B cell (primary cell): ENCODE measurements around the gene MAD2L1BP. TPM values are rescaled to one million over a fixed set of nuclear protein-coding genes. Genes with fewer than 3 reads are reported as not detected.

Source experiments
- ATAC-seq: fragments of 200-7000 bp; cut with Tn5 transposase; one replicate; pipeline ENCODE4 v1.10.0; 2021; ENCODE audit warnings: low read depth, mild to moderate bottlenecking, moderate number of reproducible peaks, moderate library complexity
- CTCF ChIA-PET: fragments of 350-600 bp; sonication (Branson Sonifier 250); formaldehyde crosslinking; loops from one replicate; lab custom pipeline; 2021; ENCODE audit warnings: antibody characterized with exemption, inconsistent platforms; lab: Charles Lee
- POLR2A ChIA-PET: fragments of 350-600 bp; sonication (Branson Sonifier 250); formaldehyde crosslinking; loops from one replicate; lab custom pipeline; 2021; ENCODE audit warnings: antibody characterized with exemption; lab: Charles Lee
- DNase-seq: peaks from one replicate; pipeline ENCODE4 v3.0.0; 2013
- H2AFZ ChIP-seq: 2 replicates; pipeline ENCODE4 v1.6.1; 2012; ENCODE audit warnings: mild to moderate bottlenecking, low read depth, low read length; ENCODE audit not compliant: insufficient read depth, poor library complexity, severe bottlenecking
- H3K27ac ChIP-seq, 2 donors: 1 replicate in 1 of 2; 2 replicates in 1 of 2; pipeline ENCODE4 v1.5.1; 2012 to 2013; ENCODE audit warnings: low read length in 2 of 2, mild to moderate bottlenecking in 2 of 2, moderate library complexity in 1 of 2
- H3K27me3 ChIP-seq, 4 experiments: fragments of 200-600 bp in 1 of 4; sonication (generic) in 1 of 4; replicated peaks in 1 of 4; 1 replicate in 2 of 4; 2 replicates in 2 of 4; pipeline versions ENCODE4 v1.6.1 to v1.7.0; 2013 to 2016; ENCODE audit warnings: low read length in 3 of 4, mild to moderate bottlenecking in 2 of 4, mixed read lengths in 1 of 4, moderate library complexity in 1 of 4; ENCODE audit not compliant: insufficient read depth in 4 of 4, control insufficient read depth in 3 of 4; ENCODE audit errors: control extremely low read depth in 1 of 4
- H3K36me3 ChIP-seq, 2 experiments: replicated peaks in 1 of 2; 1 replicate in 1 of 2; 2 replicates in 1 of 2; pipeline versions ENCODE4 v1.6.1 to v1.7.1; 2013; ENCODE audit warnings: low read length in 1 of 2; ENCODE audit not compliant: insufficient read depth in 2 of 2, control insufficient read depth in 1 of 2; ENCODE audit errors: control extremely low read depth in 1 of 2, extremely low read depth in 1 of 2
- H3K4me1 ChIP-seq, 2 donors: fragments of 200-600 bp in 1 of 2; sonication (generic) in 1 of 2; 1 replicate in 1 of 2; 2 replicates in 1 of 2; pipeline versions ENCODE4 v1.5.1 to v1.6.1; 2013 to 2017; ENCODE audit warnings: low read length in 2 of 2; ENCODE audit not compliant: control insufficient read depth in 2 of 2, insufficient read depth in 2 of 2
- H3K4me2 ChIP-seq: replicated peaks from 2 replicates; pipeline ENCODE3; 2012; ENCODE audit warnings: mild to moderate bottlenecking, low read depth, low read length; ENCODE audit not compliant: poor library complexity, severe bottlenecking
- H3K4me3 ChIP-seq, 5 experiments: fragments of 200-600 bp in 1 of 5; sonication (generic) in 1 of 5; 1 replicate in 3 of 5; 2 replicates in 2 of 5; pipeline versions ENCODE4 v1.5.1 to v1.7.0; 2011 to 2016; ENCODE audit warnings: low read length in 4 of 5, mild to moderate bottlenecking in 4 of 5, low read depth in 2 of 5, control low read depth in 1 of 5, moderate library complexity in 1 of 5; ENCODE audit not compliant: insufficient read depth in 1 of 5; ENCODE audit errors: control extremely low read depth in 1 of 5, extremely low read depth in 1 of 5
- H3K79me2 ChIP-seq: fragments of 200-600 bp; sonication (generic); one replicate; pipeline ENCODE4 v1.6.0; 2016; ENCODE audit warnings: low read length; ENCODE audit not compliant: control insufficient read depth, insufficient read depth
- H3K9ac ChIP-seq: fragments of 200-600 bp; sonication (generic); 2 replicates; pipeline ENCODE4 v1.6.1; 2017; ENCODE audit warnings: mild to moderate bottlenecking, low read length, moderate library complexity
- H3K9me3 ChIP-seq, 3 donors: one replicate each; pipeline versions ENCODE4 v1.6.1 to v1.7.1; 2013; ENCODE audit warnings: low read length in 2 of 3; ENCODE audit not compliant: control insufficient read depth in 2 of 3, insufficient read depth in 1 of 3; ENCODE audit errors: control extremely low read depth in 1 of 3
- H4K20me1 ChIP-seq: 2 replicates; pipeline ENCODE4 v1.6.0; 2012; ENCODE audit warnings: mild to moderate bottlenecking, low read length; ENCODE audit not compliant: insufficient read depth, control insufficient read depth, poor library complexity, severe bottlenecking
- H3K27ac Mint-ChIP-seq: one replicate; pipeline ENCODE4 v1.8.0; 2021; ENCODE audit warnings: mixed read lengths
- H3K27me3 Mint-ChIP-seq: one replicate; pipeline ENCODE4 v1.8.0; 2021; ENCODE audit warnings: mixed read lengths
- H3K4me1 Mint-ChIP-seq: one replicate; pipeline ENCODE4 v1.8.0; 2021; ENCODE audit warnings: mixed read lengths
- H3K4me3 Mint-ChIP-seq: one replicate; pipeline ENCODE4 v1.8.0; 2021; ENCODE audit warnings: mixed read lengths
- H3K9me3 Mint-ChIP-seq: one replicate; pipeline ENCODE4 v1.8.0; 2022; ENCODE audit warnings: mixed read lengths; ENCODE audit not compliant: insufficient read depth
- CTCF ChIP-seq: fragments of 200-600 bp; IDR thresholded peaks from one replicate; pipeline ENCODE4 v1.8.0; 2022; ENCODE audit warnings: antibody characterized with exemption, mild to moderate bottlenecking
- EZH2 ChIP-seq: IDR thresholded peaks from 2 replicates; pipeline ENCODE4 v1.6.1; 2012; ENCODE audit warnings: borderline replicate concordance, low read depth, mild to moderate bottlenecking, moderate library complexity, low read length; ENCODE audit not compliant: insufficient read depth, poor library complexity, severe bottlenecking
- WGBS: methylation state at CpG from one replicate; pipeline ENCODE4 v1.1.5; 2013; ENCODE audit warnings: missing lambda C conversion rate; ENCODE audit not compliant: insufficient coverage; 5-methylcytosine and 5-hydroxymethylcytosine counted together
- intact Hi-C: fragments of 100-400 bp; cut with micrococcal nuclease; formaldehyde crosslinking; loops from one replicate; pipeline ENCODE4 v1.10.0; 2022
- polyA plus RNA-seq: library from polyadenylated mRNA; depleted of rRNA; stranded (reverse); fragments of >200 nt; gene quantifications from 2 replicates; pipeline ENCODE4 v1.2.3, GENCODE V29; 2012
- total RNA-seq, 2 donors: library from RNA; stranded (reverse); fragments of 120-200 nt in 1 of 2; gene quantifications; 1 replicate in 1 of 2; 2 replicates in 1 of 2; pipeline versions ENCODE4 v1.2.3 to v1.2.4, GENCODE V29; 2013 to 2022

MAD2L1BP gene
- total and polyA plus RNA-seq, 2 donors (not counting 1 experiment from before 2014, with no cell fraction given): 32.7 to 35.4 TPM

DNA sequence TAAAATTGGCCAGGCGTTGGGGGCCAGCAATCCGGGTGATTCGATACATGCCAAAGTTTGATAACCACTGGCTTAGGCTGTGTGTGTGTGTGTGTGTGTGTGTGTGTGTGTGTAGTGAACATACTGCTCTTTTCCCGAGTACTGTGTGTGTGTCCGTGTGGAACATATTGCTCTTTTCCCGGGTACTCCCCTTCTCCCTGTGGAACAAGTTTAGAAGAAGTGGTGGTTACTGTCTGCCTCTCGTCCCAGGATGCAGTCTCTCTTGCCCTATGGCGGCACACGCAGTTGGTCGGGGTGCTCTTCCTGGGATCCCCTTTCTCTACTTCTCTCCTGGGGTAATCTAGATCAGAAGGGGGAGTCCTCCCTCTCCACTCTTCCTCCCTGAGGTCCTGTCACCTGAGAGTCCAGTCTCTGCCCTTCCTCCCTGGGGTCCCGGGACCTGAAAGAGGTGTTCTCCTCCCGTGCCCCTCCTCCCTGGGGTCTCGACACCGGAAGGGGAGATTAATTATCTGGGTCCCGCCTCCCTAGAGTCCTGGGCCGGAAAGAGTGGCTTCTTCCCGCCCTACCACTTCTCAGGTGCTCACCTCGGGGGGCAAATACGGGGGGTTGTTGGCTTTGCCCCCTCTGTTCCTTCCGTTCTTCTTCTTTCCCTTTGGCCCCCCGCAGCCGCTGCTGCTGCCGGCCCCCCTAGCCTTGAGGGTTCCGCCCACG, 7.1 kb upstream of the MAD2L1BP start:
- Histone ChIP-seq H3K4me1 (peaks cover 22 to 33% of the 10 kb centered on the region in 2 donors), H3K27me3 (no peaks in the 10 kb centered on the region), H3K9me3 (peaks cover 0 to 3% (median 0%) of the 10 kb centered on the region in 3 donors), H3K36me3 (peaks cover 0 to 34% of the 10 kb centered on the region in 2 experiments), H3K9ac (peak overlapping the region; percentile 97), H3K79me2 (peaks cover 25% of the 10 kb centered on the region), H3K4me2 (peak overlapping the region; percentile 96), H4K20me1 (peaks cover 3% of the 10 kb centered on the region), H2AFZ (peak overlapping the region; percentile 90), H3K4me3 (peak overlapping the region; percentile 79 to 96 (median 86)), H3K27ac (peak overlapping the region; percentile 57 to 84)
- no peaks in the 10 kb centered on the region for H3K9me3 Mint-ChIP-seq
- H3K4me1 Mint-ChIP-seq: peaks cover 27% of the 10 kb centered on the region
- H3K4me3 Mint-ChIP-seq: peak overlapping the region; percentile 100
- intact Hi-C loops: loop anchor here (1.0 to 10.0 kb wide), 11 partner anchors 17 to 699 kb away; partner anchors contain the start of genes CNPY3, DNPH1, KLHDC3 and MRPS18A
- H3K27me3 Mint-ChIP-seq: no peaks in the 10 kb centered on the region
- CTCF ChIA-PET: interaction anchor here (1.0 to 2.5 kb wide), 4 partner anchors 17 to 141 kb away, joined by 4 to 14 read pairs (median 9); no protein-coding TSS in a partner anchor
- peak; percentile 8 for ATAC-seq
- H3K27ac Mint-ChIP-seq: peak overlapping the region; percentile 99
- POLR2A ChIA-PET: interaction anchor here (1.0 to 1.7 kb wide), 3 partner anchors 16 to 86 kb away, joined by 3 to 9 read pairs (median 4); partner anchors contain the start of gene RSPH9
- peak; percentile 69 for DNase-seq
- WGBS: 4% methylated on average over 18 of the region's 25 CpGs
- TF ChIP-seq EZH2 (no peak), CTCF (no peak)
